GM21390 (cell line): ENCODE results near the gene MISP.

Experiments used
- ATAC-seq: cut with Tn5 transposase; IDR thresholded peaks from one replicate; pipeline ENCODE4 v1.9.1; 2021; ENCODE audit not compliant: unreplicated experiment

Gene MISP

DNA sequence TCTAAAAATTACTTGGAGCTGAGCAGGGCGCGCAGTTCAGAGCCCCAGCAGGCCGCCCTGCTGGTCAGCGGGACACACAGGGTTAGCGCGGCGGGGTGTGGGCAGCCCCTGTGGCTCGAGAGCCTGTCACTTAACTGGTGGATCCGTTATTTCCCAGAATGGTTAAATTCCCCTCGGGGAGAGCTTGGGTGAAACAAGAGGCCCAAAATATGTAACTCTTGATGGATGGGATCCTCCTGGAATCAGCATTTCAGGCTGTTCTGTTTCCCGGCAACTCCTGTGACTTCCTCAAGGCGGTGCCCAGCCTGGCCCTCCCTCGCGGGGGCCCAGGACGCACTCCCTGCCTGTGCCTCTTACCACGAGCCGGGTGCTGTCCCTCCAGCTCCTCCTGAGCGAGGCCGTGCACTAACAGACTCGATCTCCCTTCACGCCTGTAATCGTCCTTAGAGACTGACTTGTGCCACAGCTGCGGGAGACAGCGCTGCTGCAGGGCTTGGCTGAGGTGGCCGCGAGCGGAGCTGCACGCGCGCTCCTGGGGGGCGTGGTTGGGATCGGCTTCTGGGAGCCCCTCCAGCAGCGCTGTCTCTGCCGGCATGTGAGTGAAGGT lies 56.0 kb downstream of the MISP start:
- ATAC-seq, result no peak

DNA sequence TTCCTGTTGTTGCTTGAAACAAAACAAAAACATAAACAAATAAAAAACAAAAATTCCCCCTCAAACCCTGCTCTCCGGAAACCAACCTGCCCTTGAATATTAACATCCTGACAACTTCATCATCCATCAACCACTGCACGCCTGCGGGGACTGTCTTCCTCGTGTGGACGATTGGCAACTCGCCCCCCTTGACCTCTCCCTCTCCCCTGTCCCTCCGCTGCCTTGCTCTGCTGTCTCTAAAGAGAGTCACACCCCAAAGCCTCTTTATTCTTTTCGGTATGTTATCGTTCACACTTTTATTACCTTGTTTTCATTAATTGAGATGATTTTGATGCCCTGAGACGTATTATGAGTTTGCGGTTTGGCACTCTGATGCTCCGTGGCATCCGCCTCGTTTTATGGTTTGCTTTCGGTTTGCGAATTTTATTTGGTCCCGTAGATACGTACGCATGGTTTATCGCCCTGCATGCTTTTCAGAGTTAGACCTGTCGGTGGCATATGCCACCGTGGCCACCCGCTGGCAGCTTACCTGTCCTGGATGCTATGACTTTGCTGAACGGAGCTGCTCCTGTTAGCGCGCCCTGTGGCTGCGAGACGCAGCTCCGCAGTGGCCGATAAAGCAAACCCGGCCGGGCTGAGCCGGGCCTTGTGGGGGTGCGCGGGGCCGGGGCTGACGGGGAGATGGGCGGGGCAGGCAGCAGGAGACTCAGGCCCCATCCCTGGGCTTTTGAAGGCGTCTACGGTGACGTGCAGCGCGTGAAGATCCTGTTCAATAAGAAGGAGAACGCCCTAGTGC lies 56.9 kb downstream of the MISP start:
- ATAC-seq, result no peak

DNA sequence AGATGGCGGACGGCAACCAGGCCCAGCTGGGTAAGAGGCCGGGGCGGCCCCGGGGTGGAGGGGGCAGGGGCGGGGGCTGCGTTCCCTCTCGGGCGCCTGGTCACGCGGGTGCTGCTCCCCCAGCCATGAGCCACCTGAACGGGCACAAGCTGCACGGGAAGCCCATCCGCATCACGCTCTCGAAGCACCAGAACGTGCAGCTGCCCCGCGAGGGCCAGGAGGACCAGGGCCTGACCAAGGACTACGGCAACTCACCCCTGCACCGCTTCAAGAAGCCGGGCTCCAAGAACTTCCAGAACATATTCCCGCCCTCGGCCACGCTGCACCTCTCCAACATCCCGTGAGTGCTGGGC lies 57.5 kb downstream of the MISP start:
- no peak for ATAC-seq

DNA sequence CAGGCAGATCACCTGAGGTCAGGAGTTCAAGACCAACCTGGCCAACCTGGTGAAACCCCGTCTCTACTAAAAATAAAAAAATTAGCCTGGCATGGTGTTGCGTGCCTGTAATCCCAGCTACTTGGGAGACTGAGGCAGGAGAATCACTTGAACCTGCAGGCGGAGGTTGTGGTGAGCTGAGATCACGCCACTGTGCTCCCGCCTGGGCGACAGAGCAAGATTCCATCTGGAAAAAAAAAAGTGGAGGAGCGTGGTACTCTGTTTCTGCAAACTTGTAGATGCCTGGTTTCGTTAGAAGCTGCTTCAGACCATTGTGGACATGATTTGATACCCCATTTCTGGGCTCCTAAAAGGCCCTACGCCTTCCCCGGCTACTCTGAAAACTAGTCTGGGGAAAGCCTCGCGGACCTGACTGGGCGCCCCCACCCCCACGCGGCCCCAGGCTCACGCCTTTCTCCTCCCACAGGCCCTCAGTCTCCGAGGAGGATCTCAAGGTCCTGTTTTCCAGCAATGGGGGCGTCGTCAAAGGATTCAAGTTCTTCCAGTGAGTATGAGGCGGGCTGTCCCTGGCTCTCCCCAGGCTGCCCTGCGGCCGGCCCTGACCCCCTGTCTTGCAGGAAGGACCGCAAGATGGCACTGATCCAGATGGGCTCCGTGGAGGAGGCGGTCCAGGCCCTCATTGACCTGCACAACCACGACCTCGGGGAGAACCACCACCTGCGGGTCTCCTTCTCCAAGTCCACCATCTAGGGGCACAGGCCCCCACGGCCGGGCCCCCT lies 59.4 kb downstream of the MISP start:
- no peak for ATAC-seq

DNA sequence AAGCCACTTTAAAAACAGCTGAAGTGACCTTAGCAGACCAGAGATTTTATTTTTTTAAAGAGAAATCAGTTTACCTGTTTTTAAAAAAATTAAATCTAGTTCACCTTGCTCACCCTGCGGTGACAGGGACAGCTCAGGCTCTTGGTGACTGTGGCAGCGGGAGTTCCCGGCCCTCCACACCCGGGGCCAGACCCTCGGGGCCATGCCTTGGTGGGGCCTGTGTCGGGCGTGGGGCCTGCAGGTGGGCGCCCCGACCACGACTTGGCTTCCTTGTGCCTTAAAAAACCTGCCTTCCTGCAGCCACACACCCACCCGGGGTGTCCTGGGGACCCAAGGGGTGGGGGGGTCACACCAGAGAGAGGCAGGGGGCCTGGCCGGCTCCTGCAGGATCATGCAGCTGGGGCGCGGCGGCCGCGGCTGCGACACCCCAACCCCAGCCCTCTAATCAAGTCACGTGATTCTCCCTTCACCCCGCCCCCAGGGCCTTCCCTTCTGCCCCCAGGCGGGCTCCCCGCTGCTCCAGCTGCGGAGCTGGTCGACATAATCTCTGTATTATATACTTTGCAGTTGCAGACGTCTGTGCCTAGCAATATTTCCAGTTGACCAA lies 60.1 kb downstream of the MISP start:
- no peak for ATAC-seq

DNA sequence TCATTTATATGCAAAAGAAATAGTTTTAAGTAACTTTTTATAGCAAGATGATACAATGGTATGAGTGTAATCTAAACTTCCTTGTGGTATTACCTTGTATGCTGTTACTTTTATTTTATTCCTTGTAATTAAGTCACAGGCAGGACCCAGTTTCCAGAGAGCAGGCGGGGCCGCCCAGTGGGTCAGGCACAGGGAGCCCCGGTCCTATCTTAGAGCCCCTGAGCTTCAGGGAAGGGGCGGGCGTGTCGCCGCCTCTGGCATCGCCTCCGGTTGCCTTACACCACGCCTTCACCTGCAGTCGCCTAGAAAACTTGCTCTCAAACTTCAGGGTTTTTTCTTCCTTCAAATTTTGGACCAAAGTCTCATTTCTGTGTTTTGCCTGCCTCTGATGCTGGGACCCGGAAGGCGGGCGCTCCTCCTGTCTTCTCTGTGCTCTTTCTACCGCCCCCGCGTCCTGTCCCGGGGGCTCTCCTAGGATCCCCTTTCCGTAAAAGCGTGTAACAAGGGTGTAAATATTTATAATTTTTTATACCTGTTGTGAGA lies 60.7 kb downstream of the MISP start:
- ATAC-seq, result no peak

DNA sequence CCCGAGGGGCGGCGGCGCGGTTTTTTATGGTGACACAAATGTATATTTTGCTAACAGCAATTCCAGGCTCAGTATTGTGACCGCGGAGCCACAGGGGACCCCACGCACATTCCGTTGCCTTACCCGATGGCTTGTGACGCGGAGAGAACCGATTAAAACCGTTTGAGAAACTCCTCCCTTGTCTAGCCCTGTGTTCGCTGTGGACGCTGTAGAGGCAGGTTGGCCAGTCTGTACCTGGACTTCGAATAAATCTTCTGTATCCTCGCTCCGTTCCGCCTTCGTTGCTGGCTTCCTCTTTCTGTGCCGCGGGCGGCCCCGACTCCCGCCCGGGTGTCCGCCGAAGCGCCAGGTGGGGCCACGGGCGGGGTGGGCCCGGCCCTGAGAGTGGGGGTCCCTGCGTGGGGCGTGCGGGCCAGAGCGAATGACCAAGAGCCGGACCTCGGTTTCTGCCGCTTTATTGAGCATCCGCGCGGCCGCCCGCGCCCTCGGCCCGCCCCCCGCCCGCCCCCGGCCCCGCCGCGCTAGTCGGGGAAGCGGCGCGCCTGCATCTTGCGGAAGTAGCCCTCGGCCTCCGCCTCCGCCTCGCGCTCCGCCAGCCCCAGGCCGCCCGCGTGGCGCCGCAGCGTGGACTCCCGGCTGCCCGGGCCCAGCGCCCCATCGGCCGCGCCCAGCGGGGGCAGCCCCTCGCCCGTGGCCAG lies 61.3 kb downstream of the MISP start:
- ATAC-seq, result no peak

DNA sequence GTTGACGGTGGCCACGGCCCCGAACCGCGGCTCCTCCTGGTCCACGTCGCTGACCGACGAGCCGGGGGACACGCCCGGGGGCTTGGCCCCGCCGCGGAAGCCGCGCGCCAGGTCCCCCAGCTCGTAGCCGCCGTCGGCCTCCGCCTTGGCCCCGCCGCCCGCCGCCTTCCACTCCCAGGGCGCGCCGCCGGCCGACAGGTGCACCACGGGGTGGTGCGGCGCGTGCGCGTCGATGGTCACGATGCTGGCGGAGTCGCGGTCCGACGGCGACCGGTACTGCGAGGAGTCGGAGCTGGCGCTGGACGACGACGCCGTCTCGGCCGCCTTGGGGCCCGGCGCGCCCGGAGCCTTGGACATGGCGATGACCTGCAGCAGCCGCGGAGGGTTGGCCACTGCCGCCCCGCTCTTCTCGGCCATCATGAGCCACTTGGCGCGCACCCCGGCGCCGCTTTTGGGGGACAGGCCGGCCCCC lies 61.9 kb downstream of the MISP start:
- no peak for ATAC-seq

DNA sequence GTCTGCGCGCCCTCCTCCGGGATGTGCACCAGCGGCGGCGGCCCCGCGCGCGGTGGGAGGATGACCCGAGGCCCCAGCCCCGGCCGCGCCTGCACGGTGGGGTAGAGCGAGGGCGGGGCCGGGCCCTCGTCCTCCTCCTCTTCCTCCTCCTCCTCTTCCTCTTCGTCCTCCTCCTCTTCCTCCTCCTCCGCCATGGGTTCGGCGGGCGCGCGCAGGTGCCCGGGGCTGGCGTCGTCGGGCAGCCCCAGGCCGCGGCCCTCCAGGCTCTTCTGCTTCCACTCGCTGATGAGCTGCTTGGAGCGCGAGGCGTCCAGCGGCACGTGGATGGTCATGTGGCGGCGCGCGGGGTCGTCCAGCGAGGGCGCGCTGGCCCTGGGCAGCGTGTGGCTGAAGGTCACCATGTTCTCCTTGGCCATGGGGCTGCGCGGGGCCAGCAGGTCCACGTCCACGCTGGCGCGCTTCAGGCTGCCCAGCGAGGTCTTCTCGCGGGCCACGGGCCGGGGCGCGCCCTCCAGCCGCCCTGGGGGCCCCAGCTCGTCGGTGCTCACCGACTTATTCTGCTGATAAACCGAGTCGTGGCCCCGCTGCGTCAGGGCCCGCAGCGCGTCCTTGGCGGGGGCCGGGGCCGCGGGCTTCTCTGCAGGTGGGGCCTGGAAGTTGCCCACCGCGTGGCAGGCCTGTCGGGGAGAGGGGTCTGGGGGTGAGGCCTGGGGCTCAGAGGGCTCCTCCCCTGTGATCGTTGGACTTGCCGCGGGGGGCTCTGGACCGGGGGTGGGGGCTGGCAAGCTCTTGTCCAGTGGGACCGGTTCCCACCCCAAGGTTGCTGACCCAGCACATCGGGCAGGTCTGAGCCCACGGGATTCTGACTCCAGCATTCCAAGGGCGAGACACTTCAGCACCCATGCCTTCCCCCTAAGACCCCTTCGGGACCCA lies 62.6 kb downstream of the MISP start:
- ATAC-seq, result no peak
